ENCODE data around the gene MAP3K19. TPM values are rescaled to one million over a fixed set of nuclear protein-coding genes. Genes with fewer than 3 reads are reported as not detected.
"Not testable (repeated sequence)": the region's sequence is repeated elsewhere in the genome, so short reads cannot be mapped to it uniquely, and the experiment has no call there.

The MAP3K19 gene, protein sequence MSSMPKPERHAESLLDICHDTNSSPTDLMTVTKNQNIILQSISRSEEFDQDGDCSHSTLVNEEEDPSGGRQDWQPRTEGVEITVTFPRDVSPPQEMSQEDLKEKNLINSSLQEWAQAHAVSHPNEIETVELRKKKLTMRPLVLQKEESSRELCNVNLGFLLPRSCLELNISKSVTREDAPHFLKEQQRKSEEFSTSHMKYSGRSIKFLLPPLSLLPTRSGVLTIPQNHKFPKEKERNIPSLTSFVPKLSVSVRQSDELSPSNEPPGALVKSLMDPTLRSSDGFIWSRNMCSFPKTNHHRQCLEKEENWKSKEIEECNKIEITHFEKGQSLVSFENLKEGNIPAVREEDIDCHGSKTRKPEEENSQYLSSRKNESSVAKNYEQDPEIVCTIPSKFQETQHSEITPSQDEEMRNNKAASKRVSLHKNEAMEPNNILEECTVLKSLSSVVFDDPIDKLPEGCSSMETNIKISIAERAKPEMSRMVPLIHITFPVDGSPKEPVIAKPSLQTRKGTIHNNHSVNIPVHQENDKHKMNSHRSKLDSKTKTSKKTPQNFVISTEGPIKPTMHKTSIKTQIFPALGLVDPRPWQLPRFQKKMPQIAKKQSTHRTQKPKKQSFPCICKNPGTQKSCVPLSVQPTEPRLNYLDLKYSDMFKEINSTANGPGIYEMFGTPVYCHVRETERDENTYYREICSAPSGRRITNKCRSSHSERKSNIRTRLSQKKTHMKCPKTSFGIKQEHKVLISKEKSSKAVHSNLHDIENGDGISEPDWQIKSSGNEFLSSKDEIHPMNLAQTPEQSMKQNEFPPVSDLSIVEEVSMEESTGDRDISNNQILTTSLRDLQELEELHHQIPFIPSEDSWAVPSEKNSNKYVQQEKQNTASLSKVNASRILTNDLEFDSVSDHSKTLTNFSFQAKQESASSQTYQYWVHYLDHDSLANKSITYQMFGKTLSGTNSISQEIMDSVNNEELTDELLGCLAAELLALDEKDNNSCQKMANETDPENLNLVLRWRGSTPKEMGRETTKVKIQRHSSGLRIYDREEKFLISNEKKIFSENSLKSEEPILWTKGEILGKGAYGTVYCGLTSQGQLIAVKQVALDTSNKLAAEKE (N-terminal part only)
- total RNA-seq, result not detected

GRCh38 chr2:135047300-135047699 is at the start of gene MAP3K19:
Gene MAP3K19, minus strand, starts transcription at chr2:135047447. Its CDS starts 22,800 bp downstream, at chr2:135024647.
- no peak for DNase-seq

GRCh38 chr2:135096665-135097446 is 49.6 kb upstream of the MAP3K19 start:
- DNase-seq, result no peak

DNA sequence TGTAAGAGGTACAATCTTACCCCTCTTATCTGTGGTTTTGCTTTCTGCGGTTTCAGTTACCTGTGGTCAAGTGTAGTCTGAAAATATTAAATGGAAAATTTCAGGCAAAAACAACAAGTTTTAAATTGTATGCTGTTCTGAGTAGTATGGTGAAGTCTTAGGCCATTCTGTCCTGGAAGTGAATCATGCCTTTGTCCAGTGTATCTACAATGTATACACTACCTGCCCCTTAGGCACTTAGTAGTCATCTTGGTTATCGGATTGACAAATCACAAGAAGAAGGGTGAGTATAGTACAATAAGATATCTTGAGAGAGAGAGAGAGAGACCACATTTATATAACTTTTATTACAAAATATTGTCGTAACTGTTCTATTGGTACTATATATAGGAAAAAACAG is 48.3 kb upstream of the MAP3K19 start:
- DNase-seq, result no peak

DNA sequence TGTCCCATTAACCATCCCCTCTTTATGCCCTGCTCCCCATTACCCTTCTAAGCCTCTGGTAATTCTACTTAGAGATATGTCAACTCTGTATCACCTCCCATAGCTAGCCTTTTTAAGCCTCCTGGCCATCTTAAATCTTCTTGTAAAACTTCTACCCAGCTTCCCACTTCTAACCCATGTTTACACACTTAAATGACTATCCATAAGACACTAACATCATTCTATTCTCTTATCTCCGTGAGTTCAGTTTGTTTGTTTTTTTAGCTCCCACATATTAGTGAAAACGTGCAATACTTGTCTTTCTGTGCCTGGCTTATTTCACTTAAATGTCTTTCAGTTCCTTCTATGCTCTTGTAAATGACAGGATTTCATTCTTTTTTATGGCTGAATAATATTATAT is 47.3 kb upstream of the MAP3K19 start:
- DNase-seq, result no peak

- no peak for DNase-seq
These were observed 46.6 kb upstream of the MAP3K19 start for GRCh38 chr2:135093670-135094330.

- no peak for DNase-seq
These were observed 45.9 kb upstream of the MAP3K19 start for GRCh38 chr2:135093193-135093592.

DNA sequence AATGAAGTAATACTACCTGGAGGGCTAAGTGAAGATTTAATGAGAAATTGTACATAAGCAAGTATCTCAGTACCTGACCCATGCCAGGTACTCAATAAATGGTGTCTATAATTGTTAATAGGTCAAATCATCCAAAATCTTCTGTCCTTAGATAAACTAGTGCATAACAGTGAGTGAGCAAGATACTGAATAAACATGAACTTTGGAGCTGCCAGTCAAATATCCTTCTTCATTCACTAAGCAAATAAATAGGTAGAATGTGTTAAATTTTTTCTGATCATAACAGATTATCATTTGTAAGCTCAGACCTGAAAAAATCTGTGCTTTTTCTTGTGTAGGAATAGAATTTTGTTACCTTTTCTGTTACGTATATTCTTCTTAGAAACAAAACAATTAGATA is 44.4 kb upstream of the MAP3K19 start:
- DNase-seq, result no peak

DNA sequence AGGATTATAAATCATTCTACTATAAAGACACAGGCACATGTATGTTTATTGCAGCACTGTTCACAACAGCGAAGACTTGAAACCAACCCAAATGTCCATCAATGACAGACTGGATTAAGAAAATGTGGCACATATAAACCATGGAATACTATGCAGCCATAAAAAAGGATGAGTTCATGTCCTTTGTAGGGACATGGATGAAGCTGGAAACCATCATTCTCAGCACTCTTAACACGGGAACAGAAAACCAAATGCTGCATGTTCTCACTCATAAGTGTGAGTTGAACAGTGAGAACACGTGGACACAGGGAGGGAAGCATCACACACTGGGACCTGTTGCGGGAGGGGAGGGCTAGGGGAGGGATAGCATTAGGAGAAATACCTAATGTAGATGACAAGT is 42.4 kb upstream of the MAP3K19 start:
- not testable (repeated sequence) for DNase-seq

DNA sequence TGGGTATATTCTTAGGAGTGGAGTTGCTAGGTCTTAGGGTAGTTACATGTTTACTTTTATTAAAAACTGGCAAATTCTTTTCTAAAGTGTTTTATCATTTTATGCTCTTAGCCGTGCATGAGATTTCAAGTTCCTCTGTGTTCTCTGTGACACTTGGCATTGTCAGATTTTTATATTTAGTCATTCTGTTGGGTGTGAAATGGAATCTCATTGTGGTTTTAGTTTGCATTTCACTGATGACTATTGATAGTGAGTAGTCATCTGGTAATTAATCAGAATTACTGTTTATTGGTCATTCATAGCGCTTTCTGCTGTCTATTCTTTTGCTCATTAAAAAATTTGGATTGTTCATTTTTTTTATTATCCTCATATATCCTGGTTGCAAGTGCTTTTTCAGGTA is 39.0 kb upstream of the MAP3K19 start:
- DNase-seq, result no peak

DNA sequence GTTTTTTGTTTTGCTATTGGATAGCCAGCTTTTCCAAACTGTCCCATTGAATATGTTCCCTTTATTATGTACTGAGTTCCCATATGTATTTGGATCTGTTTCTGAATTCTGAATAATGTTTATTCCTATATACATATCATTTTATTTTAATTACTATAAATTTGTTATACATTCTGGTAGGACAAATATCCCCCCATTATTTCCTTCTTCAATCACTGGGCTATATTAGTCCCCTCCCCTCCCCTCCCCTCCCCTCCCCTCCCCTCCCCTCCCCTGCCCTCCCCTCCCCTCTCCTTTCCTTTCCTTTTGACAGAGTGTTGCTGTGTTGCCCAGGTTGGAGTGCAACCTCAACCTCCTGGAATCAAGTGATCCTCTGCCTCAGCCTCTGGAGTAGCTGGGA is 31.2 kb upstream of the MAP3K19 start:
- no peak for DNase-seq

GRCh38 chr2:135076556-135076955 is 29.3 kb upstream of the MAP3K19 start:
- no peak for DNase-seq

DNA sequence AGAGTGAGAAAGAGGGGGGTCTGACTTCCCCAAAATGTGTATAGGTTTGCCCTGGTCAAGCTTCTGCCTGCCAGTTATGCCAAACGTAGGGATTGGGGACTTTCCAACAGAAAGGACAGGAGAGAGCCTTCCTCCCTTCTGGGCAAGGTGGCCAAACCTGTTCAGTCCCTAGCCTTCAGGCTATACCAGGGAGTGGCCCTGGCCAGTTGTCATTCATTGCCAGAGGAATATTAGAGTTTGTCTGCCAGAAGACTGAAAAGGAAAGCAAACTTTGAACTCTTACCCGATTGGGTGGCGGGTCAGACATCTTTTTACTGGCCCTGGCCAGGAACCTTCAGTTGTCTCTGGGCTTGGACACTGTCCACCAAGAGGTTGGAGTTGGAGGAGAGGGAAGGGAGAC is 27.0 kb upstream of the MAP3K19 start:
- no peak for DNase-seq

- DNase-seq, result no peak
These were observed 25.1 kb upstream of the MAP3K19 start for GRCh38 chr2:135072125-135072997.

DNA sequence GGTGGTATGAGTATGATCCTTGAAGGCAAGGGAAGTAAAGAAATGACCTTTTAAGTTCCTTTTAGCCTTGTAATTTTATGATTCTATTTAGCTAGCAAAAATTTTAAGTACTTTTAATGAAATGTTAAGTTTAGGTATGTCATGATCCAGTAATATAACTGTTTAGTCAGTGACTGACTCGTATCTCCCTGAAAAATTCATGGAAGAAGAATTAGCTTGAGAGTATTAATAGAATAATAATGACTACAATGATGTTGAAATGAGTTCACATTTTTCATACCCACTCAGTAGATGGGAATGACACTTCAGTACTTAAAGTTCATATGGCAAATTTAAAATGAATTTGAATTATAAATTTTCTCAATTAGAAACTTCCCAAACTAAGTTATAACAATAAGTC is 19.5 kb upstream of the MAP3K19 start:
- DNase-seq, result no peak

DNA sequence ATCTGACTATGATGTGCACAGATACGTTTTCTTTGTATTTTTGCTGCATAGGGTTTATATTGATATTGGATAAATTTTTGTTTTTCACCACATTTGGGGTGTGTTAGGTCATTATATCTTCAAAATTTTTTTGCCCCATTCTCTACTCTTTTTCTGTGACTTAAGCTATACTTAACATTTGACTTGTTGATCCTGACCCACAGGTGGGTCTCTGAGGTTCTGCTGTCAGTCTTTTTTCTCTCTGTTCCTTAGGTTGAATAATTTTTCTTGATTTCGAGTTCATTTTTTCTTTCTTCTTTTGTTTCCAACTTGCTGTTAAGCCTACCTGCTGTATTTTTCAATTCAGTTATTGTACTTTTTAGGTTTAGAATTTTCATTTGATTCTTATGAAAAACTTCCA is 16.9 kb upstream of the MAP3K19 start:
- DNase-seq, result no peak

DNA sequence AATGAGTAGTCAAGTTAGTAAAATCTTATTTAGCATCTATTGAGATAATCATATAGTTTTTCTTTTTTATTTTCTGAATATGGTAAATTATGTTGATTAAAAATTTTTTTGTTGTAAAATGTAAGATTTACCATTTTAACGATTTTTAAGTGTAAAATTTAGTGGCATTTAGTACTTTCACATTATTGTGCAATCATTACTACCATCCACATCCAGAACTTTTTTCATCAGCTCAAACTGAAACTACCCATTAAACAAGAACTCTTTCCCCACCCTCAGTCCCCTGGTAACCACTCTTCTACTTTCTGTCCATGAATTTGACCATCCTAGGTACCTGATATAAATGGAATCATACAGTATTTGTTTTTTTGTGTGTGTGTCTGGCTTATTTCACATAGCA is 16.0 kb upstream of the MAP3K19 start:
- no peak for DNase-seq

- DNase-seq, result no peak
These were observed 12.3 kb upstream of the MAP3K19 start for GRCh38 chr2:135059577-135059976.

- no peak for DNase-seq
These were observed 9.5 kb upstream of the MAP3K19 start for GRCh38 chr2:135056790-135057189.

DNA sequence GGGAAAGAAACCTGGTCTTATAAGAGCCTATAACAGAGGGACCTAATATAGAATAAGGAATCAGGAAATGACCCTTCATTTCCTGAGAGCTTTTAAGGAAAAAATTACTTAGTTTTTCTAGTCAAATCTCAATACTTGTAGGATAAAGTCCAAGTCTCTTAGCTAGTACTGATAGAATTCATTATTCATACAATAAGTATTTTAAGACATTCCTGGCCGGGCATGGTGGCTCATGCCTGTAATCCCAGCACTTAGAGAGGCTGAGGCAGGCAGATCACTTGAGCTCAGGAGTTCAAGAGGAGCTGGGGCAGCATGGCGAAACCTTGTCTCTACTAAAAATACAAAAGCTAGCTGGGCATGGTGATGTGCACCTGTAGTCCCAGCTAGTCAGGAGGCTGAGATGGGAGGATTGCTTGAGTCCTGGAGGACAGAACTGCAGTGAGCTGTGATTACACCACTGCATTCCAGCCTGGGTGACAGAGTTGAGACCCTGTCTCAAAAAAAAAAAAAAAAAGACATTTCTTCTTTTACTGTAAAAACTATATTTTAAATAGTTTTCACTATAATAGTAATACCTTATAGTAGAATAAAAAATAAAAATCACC is 8.0 kb upstream of the MAP3K19 start:
- no peak for DNase-seq

DNA sequence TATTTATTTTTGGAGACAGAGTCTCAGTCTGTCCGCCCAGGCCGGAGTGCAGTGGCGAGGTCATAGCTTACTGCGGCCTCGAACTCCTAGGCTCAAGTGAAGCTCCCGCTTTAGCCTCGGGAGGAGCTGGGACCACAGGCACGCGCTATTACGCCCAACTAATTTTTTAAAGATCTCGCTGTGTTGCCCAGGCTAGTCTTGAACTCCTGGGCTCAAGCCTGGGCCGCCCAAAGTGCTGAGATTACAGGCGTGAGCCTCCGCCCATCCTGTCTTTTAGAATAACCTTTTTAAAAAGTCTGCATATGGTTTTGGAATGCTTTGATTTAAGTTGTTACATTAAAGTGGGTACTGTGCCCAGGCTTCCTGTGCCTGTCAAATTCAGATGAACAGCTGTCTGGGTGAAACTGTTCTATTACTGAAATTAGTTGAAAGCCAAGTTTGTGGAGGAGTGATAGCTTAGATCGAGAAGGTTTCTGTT is 5.8 kb upstream of the MAP3K19 start:
- no peak for DNase-seq
